KOPT-K1 (cell line): ENCODE data around the gene RPL4.
"Not testable (repeated sequence)": the region's sequence is repeated elsewhere in the genome, so short reads cannot be mapped to it uniquely, and the experiment has no call there.

Experiments
- H3K27ac ChIP-seq: fragments of 200-600 bp; sonication (generic); 2 replicates; pipeline ENCODE4 v1.5.1; 2016; ENCODE audit warnings: antibody characterized with exemption, mild to moderate bottlenecking, low read depth, low read length; ENCODE audit not compliant: poor library complexity, severe bottlenecking
- H3K36me3 ChIP-seq: fragments of 200-600 bp; sonication (generic); 2 replicates; pipeline ENCODE4 v1.5.1; 2017; ENCODE audit warnings: antibody characterized with exemption, mild to moderate bottlenecking, low read length, moderate library complexity; ENCODE audit not compliant: insufficient read depth
- H3K9me3 ChIP-seq: fragments of 200-600 bp; sonication (generic); 2 replicates; pipeline ENCODE4 v1.5.1; 2017; ENCODE audit warnings: antibody characterized with exemption, low read length, mild to moderate bottlenecking; ENCODE audit not compliant: insufficient read depth, poor library complexity, severe bottlenecking

RPL4 gene

GRCh38 chr15:66476535-66476934 is 28.1 kb downstream of the RPL4 start:
- Histone ChIP-seq H3K9me3 (no peaks in the 10 kb centered on the region), H3K27ac (no peak overlapping the region), H3K36me3 (peaks cover 5% of the 10 kb centered on the region; the same call in 1 of the 2 replicates)

- Histone ChIP-seq H3K36me3 (no peaks in the 10 kb centered on the region), H3K27ac (no peak overlapping the region), H3K9me3 (no peaks in the 10 kb centered on the region)
These were observed 29.7 kb downstream of the RPL4 start for GRCh38 chr15:66474963-66475362.

GRCh38 chr15:66474135-66474534 is 30.5 kb downstream of the RPL4 start:
- Histone ChIP-seq H3K36me3 (no peaks in the 10 kb centered on the region), H3K9me3 (no peaks in the 10 kb centered on the region), H3K27ac (no peak overlapping the region)

DNA sequence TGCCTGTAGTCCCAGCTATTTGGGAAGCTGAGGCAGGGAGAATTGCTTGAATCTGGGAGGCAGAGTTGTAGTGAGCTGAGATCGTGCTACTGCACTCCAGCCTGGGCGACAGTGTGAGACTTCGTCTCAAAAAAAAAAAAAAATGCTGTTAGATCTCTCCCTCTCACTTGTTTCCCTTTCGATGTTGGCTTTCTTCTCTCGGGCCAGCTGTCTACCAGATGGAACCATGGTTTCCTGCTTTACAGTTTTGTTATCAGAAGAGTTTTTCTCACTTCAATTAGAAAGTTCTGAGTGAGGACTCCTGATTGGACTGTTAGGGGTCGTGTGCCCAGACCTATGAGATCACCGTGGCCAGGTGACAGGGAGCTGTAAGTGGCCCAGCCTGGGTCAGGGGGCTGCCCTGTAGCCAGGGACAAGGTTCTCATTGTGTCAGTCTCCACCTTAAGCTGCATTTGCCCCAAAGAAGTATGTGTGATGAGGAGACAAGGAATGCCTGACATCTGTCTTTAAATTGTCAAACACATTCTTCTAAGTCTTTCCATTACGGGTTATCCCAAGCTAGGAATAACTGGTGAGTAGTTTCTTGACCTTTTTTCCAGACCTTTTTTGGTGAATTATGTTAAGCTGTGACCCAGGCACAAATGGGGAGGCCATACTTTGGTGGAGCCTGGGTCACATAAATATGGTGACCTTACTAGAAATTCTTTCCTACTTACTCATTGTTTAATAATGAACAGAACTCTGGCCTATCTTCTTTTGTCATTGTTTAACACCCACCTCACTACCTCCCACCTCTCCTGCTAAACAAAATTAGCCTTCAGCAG is 32.3 kb downstream of the RPL4 start:
- no peaks in the 10 kb centered on the region for H3K36me3 ChIP-seq
- peak overlapping the region; percentile 64 for H3K27ac ChIP-seq
- no peaks in the 10 kb centered on the region for H3K9me3 ChIP-seq

DNA sequence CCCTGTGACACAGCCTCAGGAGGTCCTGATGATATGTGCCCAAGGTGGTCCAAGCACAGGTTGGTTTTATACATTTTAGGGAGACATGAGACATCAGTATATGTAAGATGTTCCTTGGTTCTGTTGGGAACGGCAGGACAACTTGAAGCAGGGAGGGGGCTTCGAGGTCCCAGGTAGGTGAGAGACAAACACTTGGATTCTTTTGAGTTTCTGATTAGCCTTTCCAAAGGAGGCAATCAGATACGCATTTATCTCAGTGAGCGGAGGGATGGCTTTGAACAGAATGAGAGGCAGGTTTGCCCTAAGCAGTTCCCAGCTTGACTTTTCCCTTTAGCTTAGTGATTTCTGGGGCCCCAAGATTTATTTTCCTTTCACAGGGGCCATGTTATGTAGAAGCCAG is 33.8 kb downstream of the RPL4 start:
- H3K27ac ChIP-seq, H3K36me3 ChIP-seq, H3K9me3 ChIP-seq: not testable (repeated sequence)

- Histone ChIP-seq H3K9me3 (peaks cover 10% of the 10 kb centered on the region), H3K36me3 (peaks cover 16% of the 10 kb centered on the region; the same call in 1 of the 2 replicates)
- not testable (repeated sequence) for H3K27ac ChIP-seq
These were observed 37.3 kb downstream of the RPL4 start for GRCh38 chr15:66467162-66468040.

DNA sequence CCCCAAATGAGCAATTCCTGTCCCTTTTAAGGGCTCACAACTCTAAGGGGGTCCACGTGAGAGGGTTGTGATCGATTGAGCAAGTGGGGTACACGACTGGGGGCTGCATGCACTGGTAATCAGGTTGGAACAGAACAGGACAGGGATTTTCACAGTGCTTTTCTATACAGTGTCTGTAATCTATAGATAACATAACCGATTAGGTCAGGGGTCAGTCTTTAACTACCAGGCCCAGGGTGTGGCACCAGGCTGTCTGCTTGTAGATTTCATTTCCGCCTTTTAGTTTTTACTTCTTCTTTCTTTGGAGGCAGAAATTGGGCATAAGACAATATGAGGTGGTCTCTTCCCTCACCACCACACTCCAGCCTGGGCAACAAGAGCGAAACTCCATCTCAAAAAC is 39.4 kb downstream of the RPL4 start:
- peaks cover 16% of the 10 kb centered on the region; the same call in 1 of the 2 replicates for H3K36me3 ChIP-seq
- H3K27ac ChIP-seq = not testable (repeated sequence)

DNA sequence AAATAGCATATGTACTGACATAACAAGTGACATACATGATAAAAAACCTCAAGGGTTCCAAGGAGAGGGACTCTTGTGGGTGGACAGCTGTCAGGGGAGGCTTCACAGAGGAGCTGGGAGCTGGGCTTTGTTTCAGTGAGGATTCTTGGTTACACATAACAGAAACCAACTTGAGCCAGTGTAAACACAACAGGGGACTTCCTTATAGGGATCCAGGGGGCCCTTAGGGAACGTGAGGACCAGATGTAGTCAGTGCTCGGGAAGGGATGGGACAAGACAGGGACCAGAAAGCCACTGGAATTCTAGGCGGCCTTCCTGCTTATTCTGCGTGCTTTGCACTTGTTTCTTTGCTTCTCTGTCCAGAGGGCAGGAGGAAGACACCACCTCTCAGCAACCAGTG is 42.0 kb downstream of the RPL4 start:
- Histone ChIP-seq H3K36me3 (peaks cover 16% of the 10 kb centered on the region; the same call in 1 of the 2 replicates), H3K27ac (no peak overlapping the region), H3K9me3 (peaks cover 10% of the 10 kb centered on the region)

More for the DNA sequence above, 39.4 kb downstream of the RPL4 start:
- peaks cover 10% of the 10 kb centered on the region for H3K9me3 ChIP-seq

DNA sequence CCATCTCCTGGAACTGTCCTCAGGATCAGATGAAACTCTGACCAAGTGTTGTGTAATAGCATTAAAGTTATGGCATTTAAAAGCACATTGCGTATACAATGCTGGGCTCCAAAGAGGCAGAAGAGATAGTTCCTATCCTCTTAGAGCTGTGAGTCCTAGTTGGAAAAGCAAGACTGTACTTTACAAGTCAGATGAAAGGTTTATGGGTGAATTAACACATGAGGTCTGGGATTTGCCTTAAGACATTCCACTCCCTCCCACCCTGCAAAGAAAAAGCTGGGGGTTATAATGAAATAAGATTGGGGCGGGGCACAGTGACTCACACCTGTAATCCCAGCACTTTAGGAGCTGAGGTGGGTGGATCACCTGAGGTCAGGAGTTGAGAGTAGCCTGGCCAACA is 42.7 kb downstream of the RPL4 start:
- no peak overlapping the region for H3K27ac ChIP-seq
- peaks cover 15% of the 10 kb centered on the region; the same call in 1 of the 2 replicates for H3K36me3 ChIP-seq
- H3K9me3 ChIP-seq = peaks cover 10% of the 10 kb centered on the region

DNA sequence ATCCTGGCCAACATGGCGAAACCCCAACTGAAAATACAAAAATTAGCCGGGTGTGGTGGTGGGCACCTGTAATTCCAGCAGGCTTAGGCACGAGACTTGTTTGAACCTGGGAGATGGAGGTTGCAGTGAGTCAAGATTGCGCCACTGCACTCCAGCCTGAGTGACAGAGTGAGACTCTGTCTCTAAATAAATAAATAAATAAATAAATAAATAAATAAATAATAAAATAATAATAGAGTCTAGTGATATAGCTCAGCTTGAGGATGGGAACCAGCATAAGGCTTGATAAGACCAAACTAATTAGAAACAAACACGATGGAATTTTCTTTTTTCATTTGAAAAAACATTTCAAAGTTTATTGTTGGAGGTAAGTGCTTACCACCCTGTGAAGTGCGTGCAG is 43.4 kb downstream of the RPL4 start:
- H3K9me3 ChIP-seq, H3K27ac ChIP-seq, H3K36me3 ChIP-seq: not testable (repeated sequence)

- Histone ChIP-seq H3K9me3 (no peaks in the 10 kb centered on the region), H3K36me3 (peaks cover 16% of the 10 kb centered on the region), H3K27ac (no peak overlapping the region)
These were observed 44.6 kb downstream of the RPL4 start for GRCh38 chr15:66459818-66460615.

DNA sequence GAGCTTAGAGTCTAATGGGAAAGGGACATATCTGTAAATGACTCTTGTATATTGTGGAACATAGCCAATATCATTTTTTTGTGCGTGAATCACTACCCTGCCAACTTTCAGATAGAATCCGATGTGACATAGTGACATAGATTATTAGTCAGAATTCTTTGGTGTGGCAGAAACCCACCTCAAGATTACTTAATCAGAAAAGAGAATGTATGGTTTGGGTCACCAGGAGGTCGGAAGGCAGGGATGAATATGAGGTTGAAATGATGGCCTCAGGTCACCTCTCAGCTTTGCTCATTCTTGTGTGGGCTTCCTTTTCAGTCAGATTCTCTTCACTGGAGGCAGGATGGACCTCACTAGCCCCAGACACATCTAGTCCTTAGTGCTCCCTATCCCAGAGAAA is 48.4 kb downstream of the RPL4 start:
- H3K27ac ChIP-seq = no peak overlapping the region
- H3K36me3 ChIP-seq = peaks cover 22% of the 10 kb centered on the region
- no peaks in the 10 kb centered on the region for H3K9me3 ChIP-seq

DNA sequence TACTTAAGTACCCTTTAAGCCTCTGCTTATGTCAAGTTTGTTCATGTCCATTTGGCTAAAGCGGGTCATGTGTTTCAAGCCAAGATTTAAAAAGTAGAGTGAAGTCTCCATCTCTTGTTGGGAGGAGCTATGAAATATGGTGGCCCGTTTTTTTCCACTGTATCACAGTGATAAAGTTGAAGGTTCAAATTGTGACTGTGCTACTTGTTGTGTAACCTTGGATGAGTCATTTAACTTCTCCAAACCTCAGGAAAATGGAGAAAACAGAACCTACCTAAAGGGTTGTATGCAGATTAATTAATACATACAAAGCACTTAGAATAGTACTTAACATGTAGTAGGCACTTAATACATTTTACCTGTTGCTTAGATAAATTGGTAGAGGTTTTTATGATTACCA is 50.5 kb downstream of the RPL4 start:
- no peaks in the 10 kb centered on the region for H3K9me3 ChIP-seq
- H3K36me3 ChIP-seq = peaks cover 22% of the 10 kb centered on the region
- no peak overlapping the region for H3K27ac ChIP-seq

GRCh38 chr15:66452971-66453580 is 51.6 kb downstream of the RPL4 start:
- peaks cover 27% of the 10 kb centered on the region for H3K36me3 ChIP-seq
- H3K9me3 ChIP-seq = no peaks in the 10 kb centered on the region
- no peak overlapping the region for H3K27ac ChIP-seq
